H54 (cell line): Measurements from ENCODE around the gene SRSF5.

Source experiments
- DNase-seq: peaks from one replicate; pipeline ENCODE4 v3.0.0; 2011; ENCODE audit warnings: low spot score, mixed read lengths; ENCODE audit not compliant: insufficient read length
- FAIRE-seq: peaks from 3 replicates; lab custom pipeline; 2011; peaks lifted over from hg19 to GRCh38; lab: Jason Lieb, UNC
- POLR2A ChIP-seq: IDR thresholded peaks from 2 replicates; pipeline ENCODE4 v1.6.1; 2011; ENCODE audit warnings: low read depth, mild to moderate bottlenecking, low read length

SRSF5 gene

DNA sequence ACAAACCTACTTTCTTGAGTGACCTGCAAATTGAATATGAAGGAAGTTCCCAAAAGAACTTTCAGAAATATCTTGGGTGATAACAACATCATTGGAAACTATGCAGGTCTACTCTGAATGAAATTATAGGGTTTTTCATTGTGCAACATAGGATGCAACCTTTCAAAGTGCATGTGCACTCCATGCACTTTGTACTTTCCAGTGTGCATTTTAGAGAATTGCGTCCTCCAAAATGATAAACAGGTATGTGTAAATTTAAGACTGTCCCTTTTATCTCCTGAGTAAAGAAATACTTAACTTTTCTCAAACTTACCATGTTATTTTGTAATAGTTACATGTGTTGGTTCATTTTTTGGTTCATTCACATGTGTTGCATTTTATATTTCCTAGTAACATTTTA lies 13.2 kb downstream of the SRSF5 start:
- no peak for DNase-seq
- no peak for FAIRE-seq
- TF ChIP-seq POLR2A: no peak

DNA sequence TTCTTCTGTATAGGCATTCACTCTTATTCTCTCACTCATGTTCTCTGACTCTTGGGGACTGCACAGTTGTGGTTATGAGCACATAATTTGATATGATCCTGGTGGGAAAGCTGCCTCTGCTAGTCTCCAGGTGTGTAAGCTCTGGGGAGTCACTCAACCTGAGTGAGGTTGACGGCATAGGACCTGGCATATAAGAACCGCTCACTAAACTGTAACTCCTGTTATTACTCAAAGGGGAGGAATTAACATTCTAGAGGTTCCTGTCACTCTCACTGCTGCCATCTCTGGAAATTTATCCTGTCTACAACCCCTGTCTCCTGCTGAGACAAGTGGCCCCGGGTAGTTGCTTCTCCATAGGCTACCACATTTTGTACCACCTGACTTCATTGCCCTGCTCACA lies 14.0 kb downstream of the SRSF5 start:
- FAIRE-seq (no peak), DNase-seq (no peak)
- no peak for TF ChIP-seq POLR2A

- DNase-seq: no peak
- FAIRE-seq: no peak
- no peak for TF ChIP-seq POLR2A
These were observed 18.0 kb downstream of the SRSF5 start for GRCh38 chr14:69784942-69785341.

- FAIRE-seq (no peak), DNase-seq (no peak)
- TF ChIP-seq POLR2A: no peak
These were observed 19.7 kb downstream of the SRSF5 start for GRCh38 chr14:69786603-69787002.

- TF ChIP-seq POLR2A: no peak
- FAIRE-seq: no peak
- no peak for DNase-seq
These were observed 22.2 kb downstream of the SRSF5 start for GRCh38 chr14:69789118-69789640.

GRCh38 chr14:69792887-69793421 lies 26.0 kb downstream of the SRSF5 start:
- DNase-seq (no peak), FAIRE-seq (no peak)
- no peak for TF ChIP-seq POLR2A

- DNase-seq: no peak
- no peak for FAIRE-seq
- no peak for TF ChIP-seq POLR2A
These were observed 27.8 kb downstream of the SRSF5 start for GRCh38 chr14:69794791-69795190.

DNA sequence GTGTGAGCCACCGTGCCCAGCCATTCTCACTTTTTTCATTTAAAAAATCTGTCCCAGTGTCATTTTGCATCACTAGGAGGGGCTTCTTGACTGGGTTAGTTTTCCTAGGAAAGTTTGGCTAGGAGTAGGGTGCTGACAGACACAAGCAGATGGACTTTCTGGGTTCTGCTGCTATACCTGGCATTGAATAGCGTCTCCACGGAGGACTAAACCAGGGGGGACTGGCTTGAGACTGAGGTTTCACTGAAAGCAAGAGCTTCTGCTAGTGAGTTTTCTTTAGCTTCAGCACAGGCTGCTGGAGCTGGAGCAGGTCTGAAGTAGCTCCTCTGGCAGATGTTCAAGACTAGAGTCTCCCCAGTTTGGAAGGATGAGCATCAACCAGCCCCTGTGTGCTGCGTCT lies 28.7 kb downstream of the SRSF5 start:
- DNase-seq (no peak), FAIRE-seq (no peak)
- TF ChIP-seq POLR2A: no peak

DNA sequence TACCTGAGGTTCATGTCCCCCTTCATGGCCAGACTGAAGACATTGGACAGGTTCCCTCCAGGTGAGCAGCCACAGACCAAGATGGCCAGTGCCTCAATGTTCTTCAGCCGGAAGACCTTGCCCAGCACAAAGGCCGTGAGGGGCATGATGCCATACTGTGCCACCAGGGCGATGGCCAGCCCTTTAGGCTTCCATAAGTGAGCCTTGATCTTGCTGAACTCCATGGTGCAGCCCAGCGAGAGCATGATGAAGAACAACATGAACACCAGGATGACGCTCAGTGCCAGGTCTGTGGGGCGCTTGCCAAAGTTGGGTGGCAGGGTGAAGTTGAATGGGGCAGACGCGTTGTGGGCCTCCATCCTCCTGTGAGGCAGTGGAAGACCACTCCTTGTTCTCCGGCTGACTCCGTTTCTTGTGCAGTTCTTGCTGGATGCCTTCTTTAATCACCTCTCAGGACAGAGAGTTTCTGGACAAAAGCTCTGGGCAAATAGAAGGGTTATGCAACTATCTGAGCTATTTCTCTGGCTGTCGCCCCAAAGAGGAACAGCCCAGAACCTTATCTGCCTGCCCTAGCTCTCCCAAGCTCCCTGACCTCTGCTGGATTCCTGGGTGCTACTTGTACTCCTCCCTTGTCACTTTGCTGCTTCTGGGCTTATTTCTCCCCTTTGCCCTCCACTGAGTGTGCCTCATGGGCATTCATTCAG lies 30.0 kb downstream of the SRSF5 start, which contains the start of gene SLC10A1:
SLC10A1 (minus strand) TSS at position 445 of the 704 bp plus-strand sequence; CDS start at position 359, 86 bp downstream.
- FAIRE-seq (no peak), DNase-seq (no peak)
- TF ChIP-seq POLR2A: no peak

DNA sequence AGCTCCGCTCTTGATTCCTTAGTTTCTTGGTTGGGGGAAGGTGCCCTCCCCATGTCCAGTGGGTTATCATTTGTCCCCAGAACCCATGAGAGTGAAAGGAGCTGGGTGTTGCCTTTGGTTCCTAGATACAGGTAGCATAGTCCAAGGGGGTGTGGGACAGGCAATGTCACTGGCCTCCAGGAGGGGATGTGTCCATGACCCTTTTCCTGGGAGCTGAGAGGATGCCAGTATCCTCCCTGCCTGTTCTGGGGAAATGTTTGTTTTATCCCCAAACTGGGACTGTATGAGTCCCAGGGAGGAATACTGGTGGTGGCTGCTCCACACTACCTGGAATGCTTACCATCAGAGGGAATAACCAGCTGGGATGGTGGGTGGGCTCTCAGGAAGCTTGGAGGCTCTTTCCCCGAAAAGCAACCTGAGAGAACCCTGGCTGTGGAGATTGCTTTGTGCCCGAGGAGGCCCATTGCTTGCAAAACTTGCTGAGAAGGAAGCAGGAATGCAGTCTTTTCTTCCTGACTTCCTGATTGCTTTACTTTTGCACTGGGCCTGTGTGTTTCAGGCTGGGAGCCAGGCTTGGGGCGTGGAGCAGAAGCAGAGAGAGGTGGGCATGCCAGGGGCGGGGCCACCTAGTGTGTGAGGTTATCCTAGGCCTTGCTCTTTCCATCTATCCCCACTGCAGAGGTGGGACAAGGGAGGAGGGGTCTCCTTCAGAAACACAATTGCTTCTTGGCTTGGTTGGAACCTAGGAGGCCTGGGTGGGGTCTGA lies 30.8 kb downstream of the SRSF5 start:
- TF ChIP-seq POLR2A: no peak
- no peak for FAIRE-seq

DNA sequence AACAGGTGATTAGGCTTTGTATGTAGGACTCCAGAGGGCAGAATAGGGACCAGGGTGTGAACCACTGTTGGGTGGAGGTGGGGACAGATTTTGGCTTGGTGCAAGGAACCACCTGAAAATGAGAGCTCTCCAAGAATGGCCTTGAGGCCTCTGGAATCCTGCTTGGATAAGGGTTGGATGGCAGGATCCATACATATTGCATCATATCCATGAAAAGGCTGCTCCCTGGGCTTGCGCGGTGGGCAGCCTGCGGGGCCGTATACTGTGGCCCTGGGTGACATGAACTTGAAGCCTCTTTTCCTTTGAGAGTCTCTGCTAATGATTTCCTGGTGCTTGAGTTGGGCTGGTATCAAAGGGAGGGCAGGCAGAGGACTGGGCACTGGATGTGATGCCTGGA lies 31.4 kb downstream of the SRSF5 start:
- FAIRE-seq: no peak
- no peak for TF ChIP-seq POLR2A
- DNase-seq: no peak

More for the DNA sequence above, 30.8 kb downstream of the SRSF5 start:
- no peak for DNase-seq

- FAIRE-seq (no peak), DNase-seq (peak; percentile 5)
- no peak for TF ChIP-seq POLR2A
These were observed 36.8 kb downstream of the SRSF5 start for GRCh38 chr14:69803753-69804152.

GRCh38 chr14:69804902-69805301 lies 38.0 kb downstream of the SRSF5 start:
- TF ChIP-seq POLR2A: no peak
- DNase-seq (no peak), FAIRE-seq (no peak)

DNA sequence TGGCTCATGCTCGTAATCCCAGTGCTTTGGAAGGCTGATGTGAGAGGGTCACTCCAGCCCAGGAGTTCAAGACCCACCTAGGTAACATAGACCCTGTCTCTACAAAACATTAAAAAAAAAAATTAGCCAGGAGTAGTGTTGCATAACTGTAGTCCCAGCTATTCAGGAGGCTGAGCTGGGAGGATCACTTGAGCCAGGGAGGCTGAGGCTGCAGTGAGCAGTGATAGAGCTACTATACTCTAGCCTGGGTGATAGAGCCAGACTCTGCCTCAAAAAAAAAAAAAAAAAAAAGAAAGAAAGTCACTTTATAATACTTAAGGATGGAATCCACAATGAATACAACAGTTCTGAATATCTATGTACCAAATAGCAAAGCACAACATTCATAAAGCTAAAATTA lies 40.2 kb downstream of the SRSF5 start:
- FAIRE-seq (no peak), DNase-seq (no peak)
- TF ChIP-seq POLR2A: no peak
